ENCODE results near the gene SKIDA1. TPM values are rescaled to one million over a fixed set of nuclear protein-coding genes. Genes with fewer than 3 reads are reported as not detected.

The SKIDA1 gene
- total and polyA plus RNA-seq, 2 experiments from 2014 or later = 1.5 to 3.5 TPM

DNA sequence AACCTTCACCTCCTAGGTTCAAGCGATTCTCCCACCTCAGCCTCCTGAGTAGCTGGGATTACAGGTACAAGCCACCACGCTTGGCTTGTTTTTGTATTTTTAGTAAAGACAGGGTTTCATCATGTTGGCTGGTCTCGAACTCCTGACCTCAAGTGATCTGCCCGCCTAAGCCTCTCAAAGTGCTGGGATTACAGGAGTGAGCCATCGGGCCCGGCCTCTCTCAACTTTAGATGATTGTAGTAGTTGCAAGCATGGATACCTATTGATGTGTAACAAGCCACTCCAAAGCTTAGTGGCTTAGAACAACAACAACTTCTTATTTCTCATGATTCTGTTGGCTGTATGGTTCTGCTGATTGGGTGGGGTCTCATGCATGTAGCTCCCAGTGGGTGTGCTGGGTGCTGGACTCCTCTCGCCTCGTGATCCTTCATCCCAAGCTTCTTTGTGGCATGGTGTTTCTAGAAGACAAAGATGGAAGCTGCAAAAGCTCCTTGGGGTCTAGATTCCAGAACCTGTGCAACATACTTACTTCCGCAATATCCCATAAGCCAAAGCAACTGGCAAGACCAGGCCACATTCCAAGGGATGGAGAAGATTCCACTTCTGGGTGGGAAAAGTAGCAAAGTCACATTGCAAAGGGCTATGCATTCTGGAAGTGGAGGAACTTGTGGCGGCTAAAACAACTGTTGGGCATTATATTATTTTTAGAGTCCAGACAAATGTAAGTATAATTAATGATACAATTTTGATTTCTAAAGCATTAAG is 37.9 kb downstream of the SKIDA1 start:
- ATAC-seq = no peak
- no peaks in the 10 kb centered on the region for H3K9me3 Mint-ChIP-seq

DNA sequence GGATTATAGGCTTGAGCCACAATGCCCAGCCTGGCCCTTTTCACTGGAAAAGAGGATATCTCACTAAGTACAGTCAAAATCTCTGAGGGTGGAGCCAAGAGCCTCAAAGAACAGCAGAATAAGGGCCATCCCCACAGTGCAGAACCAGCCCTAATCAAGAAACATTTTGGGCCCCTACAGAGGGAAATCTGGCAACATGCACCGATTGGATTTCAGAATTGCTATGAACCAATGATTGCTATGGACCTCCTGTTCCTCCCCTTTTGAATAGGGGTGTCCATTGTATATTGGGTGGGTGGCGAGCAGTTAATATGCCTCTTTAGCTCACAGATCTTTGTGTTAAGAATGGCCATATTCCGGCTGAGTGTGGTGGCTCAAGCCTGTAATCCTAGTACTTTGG is 42.7 kb downstream of the SKIDA1 start:
- Mint-ChIP-seq H3K9me3 (peaks cover 14% of the 10 kb centered on the region; the same call in 2 of the 3 replicates), H3K36me3 (ENCODE audit: low read depth) (peaks cover 15% of the 10 kb centered on the region; the same call in 2 of the 3 replicates), H3K27ac (no peak overlapping the region), H3K4me1 (0 out of 3 replicates have a peak, but pooled peaks cover 4% of the 10 kb centered on the region), H3K27me3 (ENCODE audit: insufficient read depth, low read depth, poor library complexity) (peaks cover 6% of the 10 kb centered on the region), H3K4me3 (no peak overlapping the region)
- no peak overlapping the region for H3K27ac ChIP-seq (ENCODE audit: low read depth)
- H3K4me1 ChIP-seq (ENCODE audit: insufficient read depth) = no peaks in the 10 kb centered on the region
- H3K79me2 ChIP-seq (replicated peaks; ENCODE audit: insufficient read depth) = no peaks in the 10 kb centered on the region
- H3K9me2 ChIP-seq (ENCODE audit: insufficient read depth) = no peaks in the 10 kb centered on the region
- H4K20me1 ChIP-seq (replicated peaks; ENCODE audit: insufficient read depth) = no peaks in the 10 kb centered on the region; the same call in 1 of the 2 replicates
- no peak overlapping the region for H3K4me2 ChIP-seq
- H3K4me3 ChIP-seq = no peak overlapping the region
- no peaks in the 10 kb centered on the region for H3K36me3 ChIP-seq (ENCODE audit: insufficient read depth)
- ATAC-seq (no peak), DNase-seq (ENCODE audit: low spot score) (no peak)
- H2AFZ ChIP-seq = no peak overlapping the region
- no peaks in the 10 kb centered on the region for H3K27me3 ChIP-seq (ENCODE audit: insufficient read depth)
- no peaks in the 10 kb centered on the region for H3F3A ChIP-seq (replicated peaks; ENCODE audit: low read depth)
- TF ChIP-seq JUNB (IDR thresholded peaks at IDR 0.05; ENCODE audit: unreplicated experiment) = no peak
- TF ChIP-seq STAT1 (IDR thresholded peaks at IDR 0.05; ENCODE audit: unreplicated experiment) = no peak
- TF ChIP-seq EZH2phosphoT487 (IDR thresholded peaks at IDR 0.05; ENCODE audit: unreplicated experiment) = no peak
- no peak for TF ChIP-seq ZNF331 (CRISPR knock-in tag; IDR thresholded peaks at IDR 0.05; ENCODE audit: low read depth)
- no peak for TF ChIP-seq EZH2 (IDR thresholded peaks at IDR 0.05; ENCODE audit: low read depth, unreplicated experiment)
- TF ChIP-seq, protein P1, sequence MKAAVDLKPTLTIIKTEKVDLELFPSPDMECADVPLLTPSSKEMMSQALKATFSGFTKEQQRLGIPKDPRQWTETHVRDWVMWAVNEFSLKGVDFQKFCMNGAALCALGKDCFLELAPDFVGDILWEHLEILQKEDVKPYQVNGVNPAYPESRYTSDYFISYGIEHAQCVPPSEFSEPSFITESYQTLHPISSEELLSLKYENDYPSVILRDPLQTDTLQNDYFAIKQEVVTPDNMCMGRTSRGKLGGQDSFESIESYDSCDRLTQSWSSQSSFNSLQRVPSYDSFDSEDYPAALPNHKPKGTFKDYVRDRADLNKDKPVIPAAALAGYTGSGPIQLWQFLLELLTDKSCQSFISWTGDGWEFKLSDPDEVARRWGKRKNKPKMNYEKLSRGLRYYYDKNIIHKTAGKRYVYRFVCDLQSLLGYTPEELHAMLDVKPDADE (IDR thresholded peaks at IDR 0.05) = no peak
- TF ChIP-seq, protein P2, sequence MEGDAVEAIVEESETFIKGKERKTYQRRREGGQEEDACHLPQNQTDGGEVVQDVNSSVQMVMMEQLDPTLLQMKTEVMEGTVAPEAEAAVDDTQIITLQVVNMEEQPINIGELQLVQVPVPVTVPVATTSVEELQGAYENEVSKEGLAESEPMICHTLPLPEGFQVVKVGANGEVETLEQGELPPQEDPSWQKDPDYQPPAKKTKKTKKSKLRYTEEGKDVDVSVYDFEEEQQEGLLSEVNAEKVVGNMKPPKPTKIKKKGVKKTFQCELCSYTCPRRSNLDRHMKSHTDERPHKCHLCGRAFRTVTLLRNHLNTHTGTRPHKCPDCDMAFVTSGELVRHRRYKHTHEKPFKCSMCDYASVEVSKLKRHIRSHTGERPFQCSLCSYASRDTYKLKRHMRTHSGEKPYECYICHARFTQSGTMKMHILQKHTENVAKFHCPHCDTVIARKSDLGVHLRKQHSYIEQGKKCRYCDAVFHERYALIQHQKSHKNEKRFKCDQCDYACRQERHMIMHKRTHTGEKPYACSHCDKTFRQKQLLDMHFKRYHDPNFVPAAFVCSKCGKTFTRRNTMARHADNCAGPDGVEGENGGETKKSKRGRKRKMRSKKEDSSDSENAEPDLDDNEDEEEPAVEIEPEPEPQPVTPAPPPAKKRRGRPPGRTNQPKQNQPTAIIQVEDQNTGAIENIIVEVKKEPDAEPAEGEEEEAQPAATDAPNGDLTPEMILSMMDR (conservative IDR thresholded peaks at IDR 0.05; ENCODE audit: low read depth in 2 of 2) = no peak
- no peak for TF ChIP-seq NANOG (IDR thresholded peaks at IDR 0.05; ENCODE audit: borderline replicate concordance)
- no peak for TF ChIP-seq CREB1 (CRISPR knock-in tag; IDR thresholded peaks at IDR 0.05; ENCODE audit: low read depth)

More for the DNA sequence above, 37.9 kb downstream of the SKIDA1 start:
- Histone ChIP-seq H3K9me2 (ENCODE audit: insufficient read depth) (no peaks in the 10 kb centered on the region), H3K4me3 (no peak overlapping the region), H2AFZ (no peak overlapping the region), H3K4me1 (ENCODE audit: insufficient read depth) (no peaks in the 10 kb centered on the region), H3K79me2 (replicated peaks; ENCODE audit: insufficient read depth) (no peaks in the 10 kb centered on the region), H3F3A (replicated peaks; ENCODE audit: low read depth) (no peaks in the 10 kb centered on the region), H3K27ac (ENCODE audit: low read depth) (no peak overlapping the region), H3K4me2 (no peak overlapping the region), H3K27me3 (ENCODE audit: insufficient read depth) (no peaks in the 10 kb centered on the region), H4K20me1 (replicated peaks; ENCODE audit: insufficient read depth) (no peaks in the 10 kb centered on the region; the same call in 1 of the 2 replicates), H3K36me3 (ENCODE audit: insufficient read depth) (no peaks in the 10 kb centered on the region)
- H3K27me3 Mint-ChIP-seq (ENCODE audit: insufficient read depth, low read depth, poor library complexity) = peaks cover 8% of the 10 kb centered on the region
- no peak overlapping the region for H3K27ac Mint-ChIP-seq
- TF ChIP-seq, protein P3, sequence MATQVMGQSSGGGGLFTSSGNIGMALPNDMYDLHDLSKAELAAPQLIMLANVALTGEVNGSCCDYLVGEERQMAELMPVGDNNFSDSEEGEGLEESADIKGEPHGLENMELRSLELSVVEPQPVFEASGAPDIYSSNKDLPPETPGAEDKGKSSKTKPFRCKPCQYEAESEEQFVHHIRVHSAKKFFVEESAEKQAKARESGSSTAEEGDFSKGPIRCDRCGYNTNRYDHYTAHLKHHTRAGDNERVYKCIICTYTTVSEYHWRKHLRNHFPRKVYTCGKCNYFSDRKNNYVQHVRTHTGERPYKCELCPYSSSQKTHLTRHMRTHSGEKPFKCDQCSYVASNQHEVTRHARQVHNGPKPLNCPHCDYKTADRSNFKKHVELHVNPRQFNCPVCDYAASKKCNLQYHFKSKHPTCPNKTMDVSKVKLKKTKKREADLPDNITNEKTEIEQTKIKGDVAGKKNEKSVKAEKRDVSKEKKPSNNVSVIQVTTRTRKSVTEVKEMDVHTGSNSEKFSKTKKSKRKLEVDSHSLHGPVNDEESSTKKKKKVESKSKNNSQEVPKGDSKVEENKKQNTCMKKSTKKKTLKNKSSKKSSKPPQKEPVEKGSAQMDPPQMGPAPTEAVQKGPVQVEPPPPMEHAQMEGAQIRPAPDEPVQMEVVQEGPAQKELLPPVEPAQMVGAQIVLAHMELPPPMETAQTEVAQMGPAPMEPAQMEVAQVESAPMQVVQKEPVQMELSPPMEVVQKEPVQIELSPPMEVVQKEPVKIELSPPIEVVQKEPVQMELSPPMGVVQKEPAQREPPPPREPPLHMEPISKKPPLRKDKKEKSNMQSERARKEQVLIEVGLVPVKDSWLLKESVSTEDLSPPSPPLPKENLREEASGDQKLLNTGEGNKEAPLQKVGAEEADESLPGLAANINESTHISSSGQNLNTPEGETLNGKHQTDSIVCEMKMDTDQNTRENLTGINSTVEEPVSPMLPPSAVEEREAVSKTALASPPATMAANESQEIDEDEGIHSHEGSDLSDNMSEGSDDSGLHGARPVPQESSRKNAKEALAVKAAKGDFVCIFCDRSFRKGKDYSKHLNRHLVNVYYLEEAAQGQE (IDR thresholded peaks at IDR 0.05; ENCODE audit: unreplicated experiment) = no peak
- peaks cover 17% of the 10 kb centered on the region for H3K4me1 Mint-ChIP-seq
- H3K36me3 Mint-ChIP-seq (ENCODE audit: low read depth) = peaks cover 6% of the 10 kb centered on the region; the same call in 2 of the 3 replicates
- DNase-seq (ENCODE audit: low spot score) = no peak
- H3K4me3 Mint-ChIP-seq = no peak overlapping the region
